Endodermal cell (in vitro differentiated cells): ENCODE data around the gene SELENOO. TPM values are rescaled to one million over a fixed set of nuclear protein-coding genes. Genes with fewer than 3 reads are reported as not detected.

Source experiments
- DNase-seq: peaks from one replicate; pipeline ENCODE4 v3.0.0-alpha.2; 2017
- H3K27ac ChIP-seq: 2 replicates; pipeline ENCODE4 v1.5.1; 2013; ENCODE audit warnings: mild to moderate bottlenecking, low read depth, low read length, moderate library complexity
- H3K27me3 ChIP-seq: 2 replicates; pipeline ENCODE4 v1.6.1; 2013; ENCODE audit warnings: mild to moderate bottlenecking, low read length, moderate library complexity; ENCODE audit not compliant: insufficient read depth, control insufficient read depth, poor library complexity, severe bottlenecking
- H3K36me3 ChIP-seq: 2 replicates; pipeline ENCODE4 v1.7.0; 2013; ENCODE audit warnings: mild to moderate bottlenecking, low read length, moderate library complexity; ENCODE audit not compliant: control insufficient read depth, insufficient read depth
- H3K4me1 ChIP-seq: one replicate; pipeline ENCODE4 v1.7.0; 2013; ENCODE audit warnings: low read length; ENCODE audit not compliant: control insufficient read depth, insufficient read depth
- H3K4me3 ChIP-seq: 2 replicates; pipeline ENCODE4 v1.5.1; 2013; ENCODE audit warnings: mild to moderate bottlenecking, low read length, moderate library complexity
- H3K9ac ChIP-seq: 2 replicates; pipeline ENCODE4 v1.6.1; 2013; ENCODE audit warnings: mild to moderate bottlenecking, low read length, moderate library complexity; ENCODE audit not compliant: poor library complexity, severe bottlenecking; ENCODE audit errors: extremely low read depth
- H3K9me3 ChIP-seq: 2 replicates; pipeline ENCODE4 v1.6.1; 2013; ENCODE audit warnings: mild to moderate bottlenecking, low read length, moderate library complexity; ENCODE audit not compliant: control insufficient read depth
- H3K27ac Mint-ChIP-seq: 2 replicates; pipeline ENCODE4 v1.8.0; 2020; ENCODE audit warnings: mixed read lengths
- H3K27me3 Mint-ChIP-seq: 2 replicates; pipeline ENCODE4 v1.8.0; 2021; ENCODE audit warnings: mild to moderate bottlenecking, mixed read lengths; ENCODE audit not compliant: insufficient read depth
- H3K36me3 Mint-ChIP-seq: 2 replicates; pipeline ENCODE4 v1.8.0; 2020; ENCODE audit warnings: low read depth, mixed read lengths
- H3K4me1 Mint-ChIP-seq: 2 replicates; pipeline ENCODE4 v1.8.0; 2020; ENCODE audit warnings: mixed read lengths
- H3K4me3 Mint-ChIP-seq: 2 replicates; pipeline ENCODE4 v1.8.0; 2020; ENCODE audit warnings: mild to moderate bottlenecking, moderate library complexity, mixed read lengths
- H3K9me3 Mint-ChIP-seq: 2 replicates; pipeline ENCODE4 v1.8.0; 2020; ENCODE audit warnings: mild to moderate bottlenecking, mixed read lengths
- CTCF ChIP-seq: fragments of 200-600 bp; sonication (generic); conservative IDR thresholded peaks from 2 replicates; pipeline ENCODE4 v1.5.0; 2021; ENCODE audit warnings: antibody characterized with exemption, mild to moderate bottlenecking
- WGBS, 2 experiments: methylation state at CpG; one replicate each; pipeline versions ENCODE4 v1.1.5 to v1.1.7; 2013; ENCODE audit warnings: missing lambda C conversion rate in 2 of 2, mixed read lengths in 1 of 2; ENCODE audit not compliant: insufficient coverage in 1 of 2, insufficient read length in 1 of 2; 5-methylcytosine and 5-hydroxymethylcytosine counted together
- total RNA-seq, 2 donors: library from RNA; stranded (reverse); fragmentation: NEBNext Ultra II Directional in 1 of 2; extraction: Animal tissue kit (Norgen Biotek cat#: 25700) in 1 of 2; gene quantifications; 2 replicates in 1 of 2; 3 replicates in 1 of 2; pipeline ENCODE4 v1.2.1, GENCODE V29; 2021

Gene SELENOO
- total RNA-seq, 2 donors from 2014 or later, result 22.2 to 22.9 TPM

DNA sequence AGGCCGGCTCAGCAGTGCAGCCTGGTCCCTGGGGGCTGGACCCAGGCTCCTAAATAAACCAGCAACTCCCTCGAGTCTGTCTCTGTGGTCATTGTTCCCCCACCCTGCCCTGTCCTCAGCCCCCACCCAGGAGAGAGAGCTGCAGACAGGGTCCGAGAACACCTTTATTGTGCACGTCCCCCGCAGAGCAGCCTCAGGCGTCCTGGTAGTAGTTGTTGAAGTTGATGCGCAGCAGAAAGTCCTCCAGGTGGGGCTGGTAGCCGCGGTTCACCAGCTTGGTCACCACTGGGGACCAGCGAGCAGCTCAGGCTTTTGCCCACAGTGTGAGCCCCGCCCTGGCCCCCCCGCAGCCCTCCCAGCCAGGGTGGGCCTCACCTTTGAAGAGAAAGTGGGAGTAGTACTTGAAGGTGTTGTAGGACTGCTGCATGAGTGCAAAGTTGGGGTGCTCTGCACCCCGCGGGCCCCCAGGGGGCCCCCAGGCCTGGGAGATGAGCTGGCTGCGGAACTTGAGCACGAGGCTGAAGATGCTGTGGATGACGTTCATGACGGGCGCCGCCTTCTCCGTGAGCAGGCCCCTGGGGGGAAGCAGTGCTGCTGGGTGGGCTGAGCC is 16.8 kb downstream of the SELENOO start:
- H3K27ac ChIP-seq, result no peak overlapping the region

GRCh38 chr22:50218153-50218995 is 17.6 kb downstream of the SELENOO start:
- Histone ChIP-seq H3K4me1 (no peaks in the 10 kb centered on the region), H3K4me3 (no peak overlapping the region), H3K9me3 (no peaks in the 10 kb centered on the region), H3K27ac (no peak overlapping the region), H3K27me3 (no peaks in the 10 kb centered on the region), H3K9ac (no peak overlapping the region), H3K36me3 (peaks cover 62% of the 10 kb centered on the region)
- no peak for TF ChIP-seq CTCF
- Mint-ChIP-seq H3K27ac (no peak overlapping the region), H3K4me1 (no peaks in the 10 kb centered on the region), H3K36me3 (peaks cover 73% of the 10 kb centered on the region), H3K9me3 (no peaks in the 10 kb centered on the region), H3K27me3 (no peaks in the 10 kb centered on the region), H3K4me3 (no peak overlapping the region)
- WGBS, 2 experiments, result 91 to 95% methylated on average over 31 to 43 of the region's 43 CpGs
- peak; percentile 59 for DNase-seq

More for the DNA sequence above, 16.8 kb downstream of the SELENOO start:
- Histone ChIP-seq H3K9ac (no peak overlapping the region), H3K27me3 (no peaks in the 10 kb centered on the region), H3K36me3 (peaks cover 64% of the 10 kb centered on the region), H3K9me3 (peaks cover 3% of the 10 kb centered on the region), H3K4me3 (no peak overlapping the region), H3K4me1 (no peaks in the 10 kb centered on the region)
- Mint-ChIP-seq H3K27ac (no peak overlapping the region), H3K27me3 (no peaks in the 10 kb centered on the region), H3K4me3 (no peak overlapping the region), H3K4me1 (no peaks in the 10 kb centered on the region), H3K9me3 (no peaks in the 10 kb centered on the region), H3K36me3 (peaks cover 74% of the 10 kb centered on the region)
- peak; percentile 48 for DNase-seq
- no peak for TF ChIP-seq CTCF
- WGBS, 2 experiments, result 92 to 93% methylated on average over 15 to 21 of the region's 21 CpGs

DNA sequence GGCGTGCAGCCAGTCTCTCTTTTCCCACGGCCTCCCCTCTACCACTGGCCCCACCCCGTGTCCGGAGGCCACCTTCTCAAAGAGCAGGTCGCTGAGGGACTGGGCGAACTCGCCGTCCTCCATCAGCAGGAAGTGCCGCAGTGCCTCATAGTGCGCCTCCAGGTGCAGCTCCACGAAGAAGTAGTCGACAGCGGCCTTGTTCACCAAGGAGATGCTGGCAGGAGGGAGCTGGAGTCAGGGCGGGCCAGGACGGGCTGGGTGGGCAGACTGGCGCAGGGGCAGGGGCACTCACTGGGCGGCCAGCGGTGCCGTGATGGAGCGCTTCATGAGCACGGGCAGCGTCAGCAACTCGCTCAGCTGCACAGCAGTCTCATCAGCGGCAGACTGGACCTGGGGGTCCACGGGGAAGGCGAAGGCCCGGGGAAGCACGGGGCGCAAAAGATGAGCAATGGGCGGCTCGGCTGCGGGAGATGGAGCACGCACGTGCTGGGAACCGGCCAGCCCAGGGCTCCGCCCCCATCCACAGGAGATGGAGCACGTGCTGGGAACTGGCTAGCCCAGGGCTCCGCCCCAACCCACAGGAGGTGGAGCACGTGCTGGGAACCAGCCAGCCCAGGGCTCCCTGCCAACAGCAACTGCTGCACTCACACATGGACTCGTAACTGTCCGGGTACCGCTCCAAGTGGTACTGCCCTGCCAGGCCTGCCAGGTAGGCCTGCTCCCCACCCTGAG is 18.4 kb downstream of the SELENOO start:
- H3K27me3 Mint-ChIP-seq, result no peaks in the 10 kb centered on the region
- no peak overlapping the region for H3K27ac Mint-ChIP-seq
- H3K9me3 ChIP-seq, result no peaks in the 10 kb centered on the region
- TF ChIP-seq CTCF, result no peak
- no peak overlapping the region for H3K4me3 ChIP-seq
- no peaks in the 10 kb centered on the region for H3K27me3 ChIP-seq
- H3K4me1 ChIP-seq, result no peaks in the 10 kb centered on the region
- peaks cover 67% of the 10 kb centered on the region for H3K36me3 Mint-ChIP-seq
- WGBS, 2 experiments, result 90 to 91% methylated on average over 30 to 42 of the region's 42 CpGs
- peak; percentile 86 for DNase-seq
- peaks cover 55% of the 10 kb centered on the region for H3K36me3 ChIP-seq
- H3K4me1 Mint-ChIP-seq, result no peaks in the 10 kb centered on the region
- H3K9ac ChIP-seq, result no peak overlapping the region
- H3K4me3 Mint-ChIP-seq, result no peak overlapping the region
- no peak overlapping the region for H3K27ac ChIP-seq
- no peaks in the 10 kb centered on the region for H3K9me3 Mint-ChIP-seq
